22Rv1 (cell line): ENCODE data around the gene PTPRA.
A peak's percentile ranks its signal among the peaks of the same experiment; 100 is the strongest.

Experiments
- H3K27ac ChIP-seq: fragments of 450-650 bp; 2 replicates; pipeline ENCODE4 v1.5.1; 2017
- ZFX ChIP-seq: fragments of 450-650 bp; IDR thresholded peaks from 2 replicates; pipeline ENCODE4 v1.6.1; 2017; ENCODE audit warnings: antibody characterized with exemption, borderline replicate concordance
- TF ChIP-seq, protein P1 (sequence below): fragments of 450-650 bp; IDR thresholded peaks from 2 replicates; pipeline ENCODE4 v1.5.1; 2017; ENCODE audit warnings: mild to moderate bottlenecking

The PTPRA gene

DNA sequence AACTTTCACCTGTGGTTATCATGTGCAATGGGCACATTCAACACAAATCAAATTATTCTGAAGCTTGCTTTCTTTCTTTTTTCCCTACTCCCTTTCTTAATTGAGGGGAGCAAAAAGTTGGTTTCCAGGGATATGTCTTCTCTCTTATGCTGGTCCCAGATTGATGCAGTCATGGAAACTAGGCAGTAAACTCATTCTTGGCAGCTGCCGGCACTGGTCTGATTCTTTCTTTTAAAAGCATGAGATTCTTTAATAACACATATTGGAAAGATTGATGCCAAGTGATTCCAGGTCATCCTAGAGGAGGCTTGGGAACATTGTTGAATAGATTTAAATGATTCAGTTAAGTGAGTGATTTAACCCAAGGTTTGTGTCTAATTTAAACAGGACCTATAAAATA lies 29.0 kb downstream of the PTPRA start:
- no peak overlapping the region for H3K27ac ChIP-seq
- TF ChIP-seq ZFX = no peak
- TF ChIP-seq, protein P1, sequence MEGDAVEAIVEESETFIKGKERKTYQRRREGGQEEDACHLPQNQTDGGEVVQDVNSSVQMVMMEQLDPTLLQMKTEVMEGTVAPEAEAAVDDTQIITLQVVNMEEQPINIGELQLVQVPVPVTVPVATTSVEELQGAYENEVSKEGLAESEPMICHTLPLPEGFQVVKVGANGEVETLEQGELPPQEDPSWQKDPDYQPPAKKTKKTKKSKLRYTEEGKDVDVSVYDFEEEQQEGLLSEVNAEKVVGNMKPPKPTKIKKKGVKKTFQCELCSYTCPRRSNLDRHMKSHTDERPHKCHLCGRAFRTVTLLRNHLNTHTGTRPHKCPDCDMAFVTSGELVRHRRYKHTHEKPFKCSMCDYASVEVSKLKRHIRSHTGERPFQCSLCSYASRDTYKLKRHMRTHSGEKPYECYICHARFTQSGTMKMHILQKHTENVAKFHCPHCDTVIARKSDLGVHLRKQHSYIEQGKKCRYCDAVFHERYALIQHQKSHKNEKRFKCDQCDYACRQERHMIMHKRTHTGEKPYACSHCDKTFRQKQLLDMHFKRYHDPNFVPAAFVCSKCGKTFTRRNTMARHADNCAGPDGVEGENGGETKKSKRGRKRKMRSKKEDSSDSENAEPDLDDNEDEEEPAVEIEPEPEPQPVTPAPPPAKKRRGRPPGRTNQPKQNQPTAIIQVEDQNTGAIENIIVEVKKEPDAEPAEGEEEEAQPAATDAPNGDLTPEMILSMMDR = no peak

DNA sequence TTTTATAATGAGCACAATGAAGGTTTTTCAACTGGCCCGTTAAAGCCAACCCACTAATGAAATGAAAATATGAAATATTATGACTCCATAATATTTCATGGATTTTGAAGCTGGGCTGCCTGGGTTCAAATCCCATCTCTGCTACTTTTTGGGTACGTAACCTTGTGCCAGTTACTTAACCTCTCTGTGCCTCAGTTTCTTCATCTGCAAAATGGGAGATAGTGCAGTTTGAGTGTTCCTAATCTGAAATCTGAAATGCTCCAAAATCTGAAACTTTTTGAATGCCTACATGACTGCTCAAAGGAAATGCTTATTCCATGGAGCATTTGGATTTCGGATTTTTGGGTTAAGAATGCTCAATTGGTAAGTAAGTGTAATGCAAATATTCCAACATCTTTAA lies 29.5 kb downstream of the PTPRA start:
- TF ChIP-seq, protein P1 = no peak
- TF ChIP-seq ZFX = no peak
- H3K27ac ChIP-seq = no peak overlapping the region

DNA sequence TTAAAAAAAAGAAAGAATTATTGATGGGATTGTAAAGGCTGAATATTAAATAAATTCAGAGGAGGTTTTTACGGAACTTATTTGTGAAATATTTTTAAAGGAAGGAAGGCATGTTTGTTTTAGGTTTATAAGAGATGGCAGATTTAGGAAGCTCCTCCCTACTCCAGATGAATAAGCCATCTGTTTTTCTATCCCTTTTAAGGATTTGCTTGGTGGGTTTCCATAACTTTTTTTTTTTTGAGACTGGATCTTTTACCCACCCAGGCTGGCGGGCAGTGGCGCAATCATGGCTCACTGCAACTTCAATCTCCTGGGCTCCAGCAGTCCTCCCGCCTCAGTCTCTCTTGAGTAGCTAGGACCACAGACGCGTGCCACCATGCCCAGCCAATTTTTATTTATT lies 30.4 kb downstream of the PTPRA start:
- no peak overlapping the region for H3K27ac ChIP-seq
- no peak for TF ChIP-seq ZFX
- TF ChIP-seq, protein P1 = no peak

DNA sequence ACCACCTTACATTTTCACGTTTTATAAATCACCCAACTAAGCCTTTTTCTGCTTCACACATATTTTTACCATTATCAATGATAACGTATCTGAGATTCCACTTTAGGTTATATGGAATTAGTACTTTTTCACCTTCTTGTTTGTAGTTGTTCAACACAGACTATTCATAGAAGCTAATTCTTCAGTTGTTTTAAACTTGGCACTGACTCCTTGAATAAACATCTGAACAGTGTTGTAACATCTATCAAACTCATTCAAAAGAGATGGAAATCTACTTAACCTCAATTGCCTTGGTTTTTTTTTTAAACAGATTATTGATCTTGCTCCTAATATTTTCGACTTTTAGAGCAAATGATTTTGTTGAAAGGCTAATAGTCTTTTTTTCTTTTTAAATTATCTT lies 34.2 kb downstream of the PTPRA start:
- TF ChIP-seq, protein P1 = no peak
- TF ChIP-seq ZFX = no peak
- H3K27ac ChIP-seq = no peak overlapping the region

DNA sequence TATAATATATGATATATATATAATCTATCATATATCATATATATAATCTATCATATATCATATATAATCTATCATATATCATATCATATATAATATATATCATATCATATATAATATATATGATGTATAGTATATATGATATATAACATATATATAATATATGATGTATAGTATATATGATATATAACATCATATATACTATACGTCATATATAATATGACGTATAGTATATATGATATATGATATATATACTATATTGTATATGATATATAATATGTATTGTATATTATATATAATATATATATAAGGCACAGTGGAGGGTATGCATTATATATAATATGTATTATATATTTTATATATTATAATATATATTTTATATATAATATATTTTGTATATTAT lies 36.7 kb downstream of the PTPRA start:
- TF ChIP-seq, protein P1 = no peak
- TF ChIP-seq ZFX = no peak
- H3K27ac ChIP-seq = no peak overlapping the region

DNA sequence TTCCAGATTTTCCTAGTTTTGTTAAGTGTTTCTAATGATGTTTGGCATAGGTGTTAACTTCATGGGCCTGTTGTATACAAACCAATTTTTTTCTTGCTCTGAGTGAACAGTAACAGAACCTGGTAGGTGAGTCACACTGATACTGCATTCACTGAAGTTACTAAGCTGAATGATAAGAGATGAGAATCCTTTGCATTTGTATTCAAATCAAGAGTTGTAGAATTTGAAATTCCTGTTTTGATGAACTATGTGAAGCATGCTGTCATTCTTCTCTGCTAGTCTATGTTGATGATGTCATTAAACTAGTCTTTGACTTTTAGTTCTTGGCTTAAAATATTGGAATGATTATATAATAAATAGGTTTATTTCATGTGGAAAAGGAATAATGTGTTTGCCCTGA lies 37.9 kb downstream of the PTPRA start:
- no peak for TF ChIP-seq ZFX
- TF ChIP-seq, protein P1 = no peak
- no peak overlapping the region for H3K27ac ChIP-seq

DNA sequence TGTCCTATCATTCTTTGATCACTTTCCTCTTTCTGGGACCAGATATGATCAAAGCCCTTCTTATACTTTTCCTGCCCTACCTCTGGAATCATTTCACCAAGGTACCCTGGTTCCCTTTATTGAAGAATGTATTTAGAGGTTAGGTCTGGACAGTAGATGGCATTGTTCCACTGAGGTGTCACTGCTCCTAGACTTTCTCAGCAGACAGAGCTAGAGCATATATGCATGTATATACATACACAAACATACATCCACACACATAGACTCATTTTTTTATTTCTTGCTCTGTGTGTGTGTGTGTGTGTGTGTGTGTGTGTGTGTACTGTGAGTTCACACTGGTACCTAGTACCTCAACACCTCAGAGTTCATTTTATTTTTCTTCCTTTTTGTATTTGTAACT lies 40.9 kb downstream of the PTPRA start:
- no peak overlapping the region for H3K27ac ChIP-seq
- TF ChIP-seq, protein P1 = peak; percentile 36; the same call in 1 of the 2 replicates
- TF ChIP-seq ZFX = no peak
